Endometrium (tissue), 2 donors: ENCODE results near the gene CCDC102B.
"Not testable (repeated sequence)": the region's sequence is repeated elsewhere in the genome, so short reads cannot be mapped to it uniquely, and the experiment has no call there.

Source experiments
- FAIRE-seq: peaks from 2 replicates; lab custom pipeline; 2012; peaks lifted over from hg19 to GRCh38; lab: Jason Lieb, UNC
- donor health status: control.
- donor health status: control.

CCDC102B gene

DNA sequence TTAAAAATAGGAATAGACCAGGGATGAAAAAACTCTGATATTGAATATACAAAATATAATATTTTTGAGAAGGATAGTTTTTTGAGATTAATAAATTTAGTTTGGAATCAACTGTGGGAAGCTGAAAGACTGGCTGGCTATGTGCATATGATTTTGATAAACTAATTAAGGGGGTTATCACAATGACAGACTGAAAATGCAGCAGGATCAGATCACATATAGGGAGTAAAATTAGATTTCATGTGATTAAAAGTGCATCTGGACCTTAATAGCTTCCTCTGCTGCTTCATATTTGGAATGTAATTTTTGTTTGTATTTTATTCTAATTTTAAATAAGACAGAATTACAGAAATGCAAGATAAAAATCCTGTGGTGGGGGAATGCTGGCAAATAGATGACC is 111.7 kb downstream of the CCDC102B start:
- FAIRE-seq: no peak

DNA sequence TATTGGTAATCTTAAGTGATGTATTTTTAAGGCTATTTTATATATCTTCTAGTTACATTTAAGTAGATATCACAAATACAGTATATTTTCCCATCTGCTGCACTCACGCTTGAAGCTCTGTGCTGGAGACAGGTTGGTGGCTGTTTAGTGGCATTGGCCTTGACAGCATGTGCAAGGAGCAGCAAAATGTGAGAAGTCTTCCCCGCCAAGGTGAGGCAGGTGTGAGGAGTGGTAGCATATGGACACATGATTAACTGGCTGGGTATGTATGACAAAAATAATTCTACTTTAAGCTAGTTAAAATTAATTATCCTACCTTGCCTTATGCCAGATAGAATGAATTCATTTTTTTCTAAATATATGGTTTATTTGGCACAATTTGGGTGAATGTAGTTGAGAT is 117.2 kb downstream of the CCDC102B start:
- FAIRE-seq: no peak

DNA sequence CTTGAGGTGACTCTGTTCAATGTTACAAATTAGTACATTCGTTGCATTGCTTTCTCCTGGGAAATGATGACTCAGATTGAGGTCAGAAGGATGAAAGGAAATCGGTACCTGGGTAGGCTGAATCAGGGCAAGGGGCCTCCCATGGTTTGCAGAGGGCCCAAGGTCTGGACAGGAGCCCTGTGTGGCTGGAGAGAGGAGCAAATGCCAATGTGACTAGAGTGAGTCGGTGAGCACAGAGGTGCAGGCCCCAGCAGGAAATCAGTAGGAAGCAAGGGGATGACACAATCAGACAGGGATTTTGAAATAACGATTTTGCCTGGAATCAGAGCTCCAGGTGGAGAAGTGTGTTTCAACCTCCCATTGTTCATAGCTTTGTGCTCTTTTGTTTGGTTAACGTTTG is 118.9 kb downstream of the CCDC102B start:
- no peak for FAIRE-seq

DNA sequence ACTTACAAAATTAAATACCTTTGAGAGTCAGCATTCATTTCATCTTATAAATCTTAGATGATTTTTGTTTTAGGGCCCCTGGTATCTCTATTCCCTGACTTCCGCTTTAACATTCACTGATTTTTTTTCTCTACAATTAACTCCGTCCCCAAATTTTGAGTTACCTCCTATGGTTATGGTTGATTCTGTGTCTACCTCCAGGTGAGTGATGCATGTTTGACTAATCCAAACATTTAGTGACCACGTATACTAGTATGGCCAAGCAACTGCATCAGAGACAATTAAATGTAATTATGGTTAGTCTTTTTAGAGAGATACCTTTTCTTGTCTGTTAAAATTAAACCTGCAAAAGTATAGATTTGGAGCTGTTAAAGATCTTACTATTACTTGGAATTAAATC is 120.3 kb downstream of the CCDC102B start:
- no peak for FAIRE-seq

DNA sequence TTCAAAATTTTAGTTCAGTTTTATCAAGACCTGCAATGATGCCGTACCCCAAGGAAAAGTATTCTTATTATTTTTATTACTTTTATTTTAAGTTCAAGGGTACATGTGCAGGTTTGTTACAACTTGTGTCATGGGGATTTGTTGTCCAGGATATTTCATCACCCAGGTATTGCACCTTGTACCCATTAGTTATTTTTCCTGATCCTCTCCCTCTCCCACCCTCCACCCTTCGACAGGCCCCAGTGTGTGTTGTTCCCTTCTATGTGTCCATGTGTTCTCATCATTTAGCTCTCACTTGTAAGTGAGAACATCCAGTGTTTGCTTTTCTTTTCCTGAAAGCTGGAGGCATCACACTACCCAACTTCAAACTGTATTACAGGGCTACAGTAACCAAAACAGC is 122.0 kb downstream of the CCDC102B start:
- no peak for FAIRE-seq

DNA sequence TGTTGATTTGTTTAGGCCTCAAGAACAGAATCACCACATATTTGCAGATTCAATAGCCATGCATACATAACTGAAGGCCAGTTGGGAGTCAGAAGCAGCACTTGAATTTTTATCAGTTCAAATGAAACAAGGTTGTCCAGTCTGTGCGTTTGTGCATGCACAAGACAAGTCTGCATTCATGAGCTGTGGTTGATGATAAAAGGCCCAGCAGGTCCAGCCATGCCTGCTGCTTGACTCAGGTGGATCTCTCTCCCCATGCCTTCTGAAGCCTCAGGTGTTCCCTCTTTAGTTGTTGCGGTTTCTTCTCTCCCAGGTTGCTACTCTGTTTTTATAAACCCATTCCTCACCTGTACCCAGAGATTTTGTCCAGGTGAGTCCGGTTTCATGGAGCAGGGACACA is 124.5 kb downstream of the CCDC102B start:
- FAIRE-seq: no peak

DNA sequence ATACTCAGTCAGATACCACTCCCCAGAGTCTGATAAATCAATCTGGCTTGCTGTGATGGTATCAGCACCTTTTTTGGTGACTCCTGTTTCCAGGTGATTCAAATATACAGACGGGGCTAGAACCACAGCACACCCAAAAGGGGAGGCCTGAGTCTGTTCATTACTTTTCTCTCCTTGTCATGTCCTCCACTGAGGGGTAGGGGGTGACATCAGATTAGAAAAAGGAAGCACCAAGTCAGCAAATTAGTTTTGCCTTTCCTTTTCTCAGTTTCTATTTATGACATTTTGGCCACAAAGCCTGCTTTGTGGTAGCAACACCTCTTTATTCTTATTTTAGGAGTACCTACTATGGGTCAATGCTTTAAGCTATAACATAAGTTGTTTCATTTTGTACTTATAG is 127.4 kb downstream of the CCDC102B start:
- no peak for FAIRE-seq

DNA sequence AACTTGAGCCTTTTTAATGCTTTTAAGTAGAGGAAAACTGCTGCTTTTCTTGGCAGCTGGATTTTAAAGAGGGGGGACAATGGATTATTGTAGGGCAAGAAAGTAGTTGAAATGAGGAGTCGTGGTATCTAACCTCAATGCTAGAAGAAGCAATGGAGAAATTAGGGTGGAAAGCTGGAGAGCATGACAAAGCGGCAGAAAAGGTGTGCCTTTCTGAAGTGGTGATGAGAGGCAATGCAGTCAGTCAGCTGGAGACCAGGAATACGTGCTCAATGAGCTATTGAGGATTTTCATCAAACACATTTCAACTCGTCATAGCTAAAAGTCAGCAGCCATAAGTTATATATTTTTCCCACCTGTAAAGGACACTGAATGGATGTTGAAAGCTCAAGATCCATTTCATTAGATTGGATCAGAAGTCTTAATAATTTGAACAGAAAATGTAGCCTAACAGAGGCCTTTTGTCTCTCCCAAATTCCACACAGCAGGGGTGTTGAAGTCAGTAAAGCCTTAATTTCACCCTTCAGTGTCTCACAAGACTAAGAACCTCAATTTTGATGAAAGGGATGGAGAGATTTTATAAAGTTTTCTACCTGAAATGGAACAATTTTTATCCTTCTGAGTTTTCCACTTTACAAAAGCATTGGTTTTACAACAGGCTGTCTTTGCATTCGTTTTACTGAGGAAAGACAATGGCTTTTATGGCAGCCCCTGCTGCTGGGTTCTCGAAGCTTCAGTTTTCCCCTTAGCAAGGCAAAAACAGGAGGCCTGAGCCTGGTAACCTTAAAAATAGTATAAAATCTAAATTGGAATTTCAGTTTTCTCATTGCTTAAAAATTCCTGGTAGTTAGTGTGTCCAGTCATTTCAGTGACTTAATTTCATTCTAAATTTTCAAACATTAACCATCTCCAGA is 131.1 kb downstream of the CCDC102B start:
- FAIRE-seq: no peak

DNA sequence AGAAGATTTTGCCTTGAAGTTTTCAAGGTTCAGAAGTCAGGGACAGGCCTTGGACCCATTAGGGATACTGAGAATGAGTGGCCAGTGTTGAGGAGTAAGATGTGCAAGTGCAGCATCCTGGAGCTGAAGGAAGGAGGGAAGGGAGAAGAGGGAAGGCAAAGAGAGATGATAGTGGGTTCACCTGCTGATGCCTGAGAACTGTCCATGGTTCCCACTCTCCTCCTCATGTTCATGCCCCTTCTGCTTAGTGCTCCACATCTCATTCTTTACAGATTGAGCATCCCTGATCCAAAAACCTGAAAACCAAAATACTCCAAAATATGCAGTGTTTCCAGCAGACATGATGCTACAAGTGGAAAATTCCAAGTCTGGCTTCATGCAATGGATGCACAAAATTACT is 137.8 kb downstream of the CCDC102B start:
- no peak for FAIRE-seq

DNA sequence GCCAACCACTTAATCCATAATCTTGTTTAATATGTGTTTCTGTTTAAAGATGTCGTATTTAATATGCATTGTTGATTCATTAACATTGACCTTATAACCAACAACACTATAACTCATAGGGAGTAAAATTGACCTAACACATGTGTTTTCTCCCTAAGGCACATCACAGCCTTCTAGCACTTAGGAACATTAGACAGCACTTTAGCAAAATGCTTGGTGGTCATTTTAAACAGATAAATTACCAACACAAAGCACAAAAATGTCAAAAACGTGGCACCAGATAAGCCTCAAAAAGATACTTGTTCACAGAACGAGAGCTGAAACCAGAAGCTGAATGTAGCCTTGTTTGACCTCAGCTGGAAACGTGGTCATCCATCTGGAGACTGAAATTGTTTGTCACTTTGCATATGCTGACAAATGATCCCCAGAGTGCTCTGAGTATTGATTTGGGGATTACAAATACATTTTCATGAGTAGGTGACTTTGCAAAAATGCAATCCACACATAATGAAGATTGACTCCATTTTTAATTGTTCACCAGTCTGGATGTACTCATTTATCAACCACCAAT is 139.2 kb downstream of the CCDC102B start:
- FAIRE-seq: no peak

DNA sequence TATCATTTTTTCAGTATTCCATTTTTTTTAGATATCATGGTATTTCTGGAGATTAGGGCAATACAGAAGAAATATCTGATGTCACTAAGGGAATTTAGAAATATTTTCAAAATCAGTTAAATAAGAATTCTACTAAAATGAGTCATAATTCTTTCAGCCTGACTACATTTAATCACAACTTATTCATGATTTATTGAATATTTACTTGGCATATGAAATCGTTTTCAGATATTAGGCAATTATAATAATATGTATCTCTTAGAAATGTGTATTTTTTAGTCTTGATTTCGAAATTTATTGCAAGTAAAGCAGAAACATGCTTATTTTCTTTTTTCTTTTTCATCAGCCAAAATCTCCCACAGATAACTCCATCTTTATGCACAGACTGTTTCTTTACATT is 142.2 kb downstream of the CCDC102B start:
- FAIRE-seq: no peak

DNA sequence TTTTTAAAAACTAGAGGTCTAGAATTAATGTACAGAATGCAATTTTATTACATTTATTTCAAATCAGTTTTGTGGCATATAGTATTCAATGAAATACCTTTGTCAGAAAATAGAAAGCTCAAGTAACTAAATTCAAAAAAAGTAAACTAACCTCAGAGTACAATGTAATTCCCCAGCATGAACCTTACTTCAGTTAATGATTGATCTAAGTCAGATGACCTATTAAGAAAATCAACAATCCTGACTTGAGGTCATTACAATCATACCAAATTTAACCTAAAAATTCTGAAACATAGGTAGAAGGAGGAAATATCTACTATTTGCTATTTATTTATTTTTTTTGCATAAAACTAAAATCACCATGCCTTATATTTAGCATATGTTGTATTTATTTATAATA is 142.9 kb downstream of the CCDC102B start:
- no peak for FAIRE-seq

DNA sequence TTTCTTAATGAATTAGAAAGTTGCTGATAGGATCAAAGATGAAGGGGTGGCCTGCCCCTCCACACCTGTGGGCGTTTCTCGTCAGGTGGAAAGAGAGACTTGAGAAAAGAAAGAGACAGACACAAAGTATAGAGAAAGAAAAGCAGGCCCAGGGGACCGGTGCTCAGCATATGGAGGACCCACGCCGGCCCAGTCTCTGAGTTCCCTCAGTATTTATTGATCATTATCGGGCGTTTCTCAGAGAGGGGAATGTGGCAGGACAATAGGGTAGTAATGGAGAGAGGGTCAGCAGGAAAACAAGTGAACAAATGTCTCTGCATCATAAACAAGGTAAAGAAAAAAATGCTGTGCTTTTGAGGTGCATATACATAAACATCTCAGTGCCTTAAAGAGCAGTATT is 144.3 kb downstream of the CCDC102B start:
- no peak for FAIRE-seq

DNA sequence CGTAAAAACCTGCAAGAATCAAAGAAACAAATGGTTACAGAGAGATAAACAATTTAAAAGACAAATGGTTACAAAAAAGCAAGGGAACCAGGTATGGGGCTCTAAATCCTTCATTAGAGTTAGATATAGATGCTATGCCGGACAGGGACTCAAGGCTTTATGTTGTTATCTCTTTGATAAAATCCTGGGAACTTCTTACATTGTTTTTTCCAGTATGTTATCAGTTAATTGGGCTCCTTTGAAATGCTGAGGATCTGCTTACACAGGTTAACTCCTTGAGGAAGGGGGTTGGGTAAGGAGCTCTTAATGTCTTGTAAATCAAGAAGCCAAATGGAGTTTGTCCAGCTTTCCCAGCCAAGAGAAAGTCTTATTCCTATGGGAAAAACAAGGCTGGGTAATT is 146.0 kb downstream of the CCDC102B start:
- FAIRE-seq: not testable (repeated sequence)

DNA sequence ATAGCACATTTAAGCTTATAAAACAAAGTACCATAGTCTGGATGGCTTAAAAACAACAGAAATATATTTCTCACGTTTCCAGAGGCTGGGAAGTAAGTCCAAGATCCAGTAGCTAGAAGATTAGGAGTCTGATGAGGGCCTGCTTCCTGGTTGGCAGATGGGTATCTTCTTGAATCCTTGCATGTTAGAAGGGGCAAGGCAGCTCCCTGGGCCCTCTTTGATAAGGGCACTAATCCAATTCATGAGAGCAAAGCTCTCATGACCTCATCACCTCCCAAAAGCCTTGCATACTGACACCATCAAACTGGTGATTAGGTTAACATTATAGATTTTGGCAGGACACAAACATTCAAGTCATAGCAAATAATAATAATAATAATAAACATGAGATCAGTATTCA is 146.4 kb downstream of the CCDC102B start:
- FAIRE-seq: no peak

DNA sequence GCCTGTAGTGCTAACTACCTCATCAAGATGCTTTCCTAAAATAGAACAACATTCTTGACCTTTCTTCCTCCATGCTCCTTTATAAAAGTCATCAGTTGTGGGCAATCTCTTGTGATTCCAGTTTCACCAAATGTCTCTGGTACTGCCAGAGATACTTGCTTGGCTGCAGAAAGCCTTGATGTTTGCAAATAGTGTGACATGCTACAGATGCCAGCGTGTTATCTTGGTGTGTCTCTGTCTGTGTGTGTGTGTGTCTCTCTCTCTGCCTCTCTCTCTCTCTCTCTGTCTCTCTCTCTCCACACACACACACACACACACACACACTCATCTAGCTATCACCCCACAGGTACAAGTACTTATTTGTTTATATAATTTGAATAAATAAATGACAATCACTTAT is 146.9 kb downstream of the CCDC102B start:
- no peak for FAIRE-seq

DNA sequence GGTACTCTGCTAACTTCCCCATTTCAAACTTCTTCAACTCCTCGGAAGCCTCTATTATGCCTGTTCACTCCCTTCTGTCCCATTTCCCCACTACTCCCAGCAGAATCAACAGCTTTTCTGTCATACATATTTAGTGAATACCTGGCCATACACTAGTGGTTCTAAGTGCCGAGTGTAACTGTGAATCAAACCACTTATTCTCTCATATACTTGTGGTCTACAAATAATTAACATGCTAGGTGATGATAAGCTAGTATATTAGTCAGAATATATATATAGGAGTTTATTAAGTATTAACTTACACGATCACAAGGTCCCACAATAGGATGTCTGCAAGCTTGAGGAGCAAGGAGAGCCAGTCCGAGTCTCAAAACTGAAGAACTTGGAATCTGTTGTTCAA is 150.7 kb downstream of the CCDC102B start:
- FAIRE-seq: no peak

DNA sequence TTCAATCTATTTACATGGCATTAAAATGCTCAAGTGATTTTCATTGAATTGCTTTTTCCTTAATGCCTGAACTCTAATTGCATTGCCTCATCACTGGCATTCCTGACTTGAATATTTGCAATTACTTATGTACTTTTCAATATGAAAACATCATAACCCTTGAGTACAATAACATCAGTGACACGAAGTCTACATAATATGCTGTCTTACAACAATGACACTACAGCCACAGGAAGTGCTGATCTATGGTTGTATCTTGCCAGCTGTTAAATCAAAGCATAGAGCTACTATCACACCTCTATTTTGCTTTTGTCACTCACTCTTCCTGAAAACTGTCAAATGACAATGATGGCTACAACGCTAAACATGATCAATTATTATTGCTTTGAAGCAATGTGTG is 156.9 kb downstream of the CCDC102B start:
- FAIRE-seq: no peak

DNA sequence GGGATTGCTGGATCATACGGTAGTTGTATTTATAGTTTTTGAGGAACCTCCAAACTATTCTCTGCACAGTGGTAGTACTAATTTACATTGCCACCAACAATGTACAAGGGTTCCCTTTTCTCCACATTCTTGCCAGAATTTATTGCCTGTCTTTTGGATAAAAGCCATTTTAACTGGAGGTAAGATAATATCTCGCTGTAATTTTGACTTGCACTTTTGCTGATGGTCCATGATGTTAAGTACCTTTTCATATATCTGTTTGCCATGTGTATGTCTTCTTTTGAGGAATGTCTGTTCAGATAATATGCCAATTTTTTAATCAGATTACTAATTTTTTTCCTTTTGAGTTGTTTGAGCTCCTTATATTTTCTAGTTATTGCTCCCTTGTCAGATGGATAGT is 158.8 kb downstream of the CCDC102B start:
- no peak for FAIRE-seq

DNA sequence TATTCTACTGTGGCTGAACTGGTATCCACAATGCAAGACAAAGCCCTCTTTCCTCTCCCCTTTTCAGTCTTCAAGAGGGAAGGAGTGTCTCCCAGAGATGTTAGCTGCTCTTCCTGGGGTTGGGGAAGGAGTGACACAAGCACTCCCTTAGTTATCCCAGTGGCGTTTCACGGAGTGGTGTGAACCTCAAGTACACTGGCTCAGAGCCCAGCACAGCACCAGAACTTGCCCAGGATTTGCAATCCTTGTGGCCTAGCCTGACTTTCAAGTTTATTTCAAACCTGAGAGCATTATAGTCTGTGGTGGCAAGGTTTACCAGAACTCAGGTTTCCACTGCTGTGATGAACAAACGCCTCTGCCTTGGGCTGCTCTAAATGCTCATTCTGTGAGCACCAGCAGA is 162.5 kb downstream of the CCDC102B start:
- no peak for FAIRE-seq

DNA sequence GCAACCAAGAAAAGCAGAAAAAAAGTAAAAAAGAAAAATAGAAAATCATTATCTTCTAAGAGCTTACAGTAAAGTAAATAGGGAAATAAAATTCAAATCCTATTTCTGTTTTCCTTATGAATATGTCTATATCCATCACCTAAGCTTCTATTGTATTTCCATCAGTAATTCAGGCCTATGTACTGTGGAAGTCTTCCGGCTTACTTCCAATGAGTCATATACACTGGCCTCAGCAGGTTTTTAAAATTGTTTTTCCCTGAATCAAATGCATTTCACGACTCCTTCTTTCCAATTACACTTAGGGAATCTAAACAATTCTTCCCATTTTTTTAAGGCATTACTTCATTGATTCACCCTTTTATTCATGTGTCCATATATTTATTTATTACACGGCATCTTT is 164.7 kb downstream of the CCDC102B start:
- no peak for FAIRE-seq

DNA sequence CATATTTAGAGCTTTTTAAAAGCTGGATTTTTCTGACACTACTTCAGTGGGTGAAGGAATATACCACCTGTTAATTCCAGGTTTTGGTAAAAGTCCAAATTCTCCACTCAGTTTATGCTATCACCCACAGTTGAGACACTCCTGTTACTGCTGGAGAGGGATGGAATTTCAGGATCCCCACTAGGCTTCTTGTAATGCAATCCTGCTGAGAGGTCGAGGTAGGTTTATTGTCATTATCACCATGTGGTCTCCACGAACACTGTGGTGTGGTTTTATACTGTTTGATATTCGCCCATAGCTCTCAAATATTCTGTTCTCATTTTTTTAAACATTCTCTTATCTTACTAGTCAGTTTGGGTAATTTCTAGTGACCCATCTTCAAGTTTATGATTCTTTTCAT is 167.9 kb downstream of the CCDC102B start:
- no peak for FAIRE-seq

DNA sequence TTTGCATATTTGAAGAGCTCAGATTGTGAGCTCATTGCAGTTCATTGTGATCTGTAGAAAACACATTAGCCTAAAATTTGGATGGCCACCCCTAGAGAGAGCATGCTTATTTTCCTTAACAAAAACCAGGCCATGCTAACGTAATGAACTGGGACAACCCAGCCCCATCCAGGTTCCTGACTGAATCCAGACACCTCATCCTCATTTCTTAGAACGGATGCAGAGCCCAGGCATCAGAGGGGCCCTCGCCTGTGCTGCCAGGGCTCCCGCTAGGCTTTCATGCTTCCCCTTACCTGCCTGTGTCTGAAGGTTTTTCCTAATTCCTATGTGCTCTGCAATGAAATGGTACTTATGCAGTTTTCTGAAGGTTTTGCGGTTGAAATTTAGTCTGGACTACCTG is 171.1 kb downstream of the CCDC102B start:
- FAIRE-seq: no peak

DNA sequence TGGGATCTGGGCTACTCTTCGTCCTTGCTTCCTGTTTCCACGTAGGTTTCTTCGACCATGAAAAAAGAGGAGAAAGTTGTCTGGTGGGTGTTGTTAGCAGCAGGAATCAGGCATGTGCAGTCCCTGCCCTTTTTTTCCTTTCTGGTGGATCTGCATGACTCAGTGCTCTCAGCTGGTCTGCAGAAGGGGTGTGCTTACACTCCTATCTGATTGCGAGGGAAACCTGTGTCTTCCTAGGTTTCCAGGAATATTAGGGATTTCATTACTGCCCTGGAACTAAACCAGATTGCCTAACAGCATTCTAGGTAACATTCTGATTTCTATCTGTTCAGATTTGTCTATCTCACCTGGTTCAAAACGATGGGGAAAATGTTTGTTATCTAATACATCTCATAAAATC is 174.3 kb downstream of the CCDC102B start:
- no peak for FAIRE-seq
